GM13977 (cell line): ENCODE measurements around the gene UBE3B.

Experiments used
- DNase-seq: peaks from one replicate; pipeline ENCODE4 v3.0.0; 2012; ENCODE audit warnings: low spot score
- in situ Hi-C: fragments of 300-500 bp; cut with MboI; formaldehyde crosslinking; loops from one replicate; pipeline ENCODE4 v1.12.0; 2022; ENCODE audit warnings: low sequenced_read_pairs, low pct_unique_long_range_greater_than_20kb, mixed read lengths, inconsistent platforms; ENCODE audit not compliant: unreplicated experiment
- TF ChIP-seq, protein P1 (sequence below): IDR thresholded peaks from 2 replicates; pipeline ENCODE4 v1.5.1; 2012; ENCODE audit warnings: mild to moderate bottlenecking, control low read depth; ENCODE audit not compliant: insufficient read depth; ENCODE audit errors: extremely low read depth, missing control alignments

The UBE3B gene

DNA sequence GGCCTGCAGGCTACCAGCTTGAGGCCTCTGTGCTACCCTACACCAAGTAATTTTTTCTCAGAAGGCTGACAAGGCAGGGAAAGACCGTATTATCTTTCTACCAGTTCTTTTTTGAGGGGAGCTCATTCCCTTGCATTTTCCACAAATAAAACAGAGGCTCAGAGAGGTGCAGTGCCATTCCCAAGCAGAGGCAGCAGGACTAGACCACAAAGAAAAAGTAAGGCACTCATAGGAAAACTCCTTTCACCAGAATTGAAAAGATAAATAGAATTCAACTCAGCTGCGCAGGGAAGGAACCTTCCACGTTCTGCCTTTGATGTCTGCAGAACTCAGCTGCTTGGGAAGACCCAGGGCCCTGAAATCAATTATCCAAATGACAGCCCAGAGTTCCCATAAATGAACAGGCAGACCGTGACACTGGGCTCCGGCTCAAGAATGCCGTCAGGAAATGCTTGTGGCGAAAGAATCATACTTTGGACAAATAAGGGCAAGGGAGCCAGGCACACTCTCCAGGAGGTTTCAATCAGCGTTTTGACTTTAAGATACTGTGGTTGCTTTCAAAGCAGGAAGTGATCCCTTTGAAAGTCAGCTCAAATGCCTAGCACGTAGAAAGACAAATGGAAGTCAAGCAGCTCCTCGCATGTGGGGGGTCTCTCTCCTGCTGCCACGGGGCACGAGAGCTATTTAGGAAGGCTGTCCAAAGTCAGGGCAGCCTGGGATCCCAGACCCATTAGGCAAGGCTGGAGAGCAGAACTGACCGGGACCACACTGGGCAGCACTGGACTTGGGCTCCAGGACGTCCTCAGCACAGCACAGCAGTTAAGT is 14.4 kb upstream of the UBE3B start:
- TF ChIP-seq, protein P1, sequence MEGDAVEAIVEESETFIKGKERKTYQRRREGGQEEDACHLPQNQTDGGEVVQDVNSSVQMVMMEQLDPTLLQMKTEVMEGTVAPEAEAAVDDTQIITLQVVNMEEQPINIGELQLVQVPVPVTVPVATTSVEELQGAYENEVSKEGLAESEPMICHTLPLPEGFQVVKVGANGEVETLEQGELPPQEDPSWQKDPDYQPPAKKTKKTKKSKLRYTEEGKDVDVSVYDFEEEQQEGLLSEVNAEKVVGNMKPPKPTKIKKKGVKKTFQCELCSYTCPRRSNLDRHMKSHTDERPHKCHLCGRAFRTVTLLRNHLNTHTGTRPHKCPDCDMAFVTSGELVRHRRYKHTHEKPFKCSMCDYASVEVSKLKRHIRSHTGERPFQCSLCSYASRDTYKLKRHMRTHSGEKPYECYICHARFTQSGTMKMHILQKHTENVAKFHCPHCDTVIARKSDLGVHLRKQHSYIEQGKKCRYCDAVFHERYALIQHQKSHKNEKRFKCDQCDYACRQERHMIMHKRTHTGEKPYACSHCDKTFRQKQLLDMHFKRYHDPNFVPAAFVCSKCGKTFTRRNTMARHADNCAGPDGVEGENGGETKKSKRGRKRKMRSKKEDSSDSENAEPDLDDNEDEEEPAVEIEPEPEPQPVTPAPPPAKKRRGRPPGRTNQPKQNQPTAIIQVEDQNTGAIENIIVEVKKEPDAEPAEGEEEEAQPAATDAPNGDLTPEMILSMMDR, result no peak
- DNase-seq, result no peak
- in situ Hi-C loops, result no loop called here

DNA sequence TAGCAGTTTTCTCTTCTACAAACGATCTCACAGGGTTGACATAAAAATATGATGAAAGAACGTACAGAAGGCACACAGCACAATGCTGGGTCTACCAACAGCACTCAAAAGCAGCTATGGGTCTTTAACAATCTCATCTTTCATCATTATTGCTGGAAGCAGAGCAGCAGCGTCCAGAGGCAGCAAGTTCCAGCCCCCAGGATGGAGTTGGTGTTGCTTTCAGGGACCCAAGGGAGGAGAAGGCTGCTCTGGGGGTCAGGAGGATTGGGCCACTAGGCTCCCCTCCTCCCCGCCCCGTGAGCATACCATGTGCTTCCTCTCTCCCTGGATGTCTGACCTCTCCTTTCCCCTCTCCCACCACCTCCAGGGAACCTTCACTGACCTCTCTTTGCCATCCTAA is 13.7 kb upstream of the UBE3B start:
- in situ Hi-C loops, result no loop called here
- TF ChIP-seq, protein P1, result no peak
- DNase-seq, result no peak

DNA sequence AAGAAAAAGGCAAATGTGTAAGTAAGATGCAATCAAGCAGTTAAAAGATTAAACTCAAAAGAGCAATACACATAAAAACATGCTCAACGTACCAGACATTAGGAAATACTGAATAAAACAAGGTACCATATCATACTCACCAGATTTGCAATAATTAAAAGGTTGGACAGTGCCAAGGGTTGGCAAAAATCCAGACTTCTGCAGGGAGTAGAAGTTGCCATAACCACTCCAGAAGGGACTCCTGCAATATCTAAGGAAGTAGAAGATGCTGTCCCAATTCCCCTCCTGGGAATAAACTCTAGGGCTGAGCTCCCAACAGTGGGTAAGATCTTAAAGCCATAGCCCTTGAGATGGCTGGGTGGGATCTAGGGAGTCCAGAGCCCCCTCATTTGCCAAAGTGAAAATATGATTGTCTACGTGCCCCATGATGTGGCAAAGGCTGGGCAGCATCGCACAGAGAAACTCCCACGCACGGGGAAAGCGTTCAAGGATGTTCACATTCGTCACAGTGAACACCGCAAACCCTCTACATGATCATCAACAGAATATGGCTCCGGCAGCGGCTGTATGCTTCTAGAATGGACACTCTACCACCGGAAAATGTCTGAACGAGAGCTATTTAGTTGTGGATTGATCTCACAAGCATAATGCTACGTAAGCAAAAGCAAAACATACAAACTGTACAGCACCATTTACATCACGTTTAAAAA is 12.6 kb upstream of the UBE3B start:
- in situ Hi-C loops, result no loop called here
- no peak for DNase-seq
- TF ChIP-seq, protein P1, result no peak

DNA sequence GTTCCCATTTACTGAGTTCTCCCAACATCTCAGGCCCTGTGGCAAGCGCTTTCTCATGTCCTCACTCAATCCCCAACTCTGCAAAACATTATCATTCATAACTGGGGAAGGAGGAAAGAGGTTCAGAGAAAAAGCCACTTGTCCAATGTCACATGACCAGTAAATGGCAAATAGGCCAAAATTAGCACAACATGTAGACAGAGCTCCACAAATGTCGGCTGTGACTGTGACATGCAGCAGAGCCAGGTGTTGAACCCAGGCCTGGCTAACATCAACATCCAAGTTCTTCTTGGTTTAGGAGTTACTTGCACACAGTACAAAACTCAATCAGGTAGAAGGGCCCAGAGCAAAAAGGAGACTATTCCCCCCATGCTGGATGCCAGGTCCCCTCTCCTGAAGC is 11.1 kb upstream of the UBE3B start:
- DNase-seq, result no peak
- in situ Hi-C loops, result no loop called here
- TF ChIP-seq, protein P1, result no peak

DNA sequence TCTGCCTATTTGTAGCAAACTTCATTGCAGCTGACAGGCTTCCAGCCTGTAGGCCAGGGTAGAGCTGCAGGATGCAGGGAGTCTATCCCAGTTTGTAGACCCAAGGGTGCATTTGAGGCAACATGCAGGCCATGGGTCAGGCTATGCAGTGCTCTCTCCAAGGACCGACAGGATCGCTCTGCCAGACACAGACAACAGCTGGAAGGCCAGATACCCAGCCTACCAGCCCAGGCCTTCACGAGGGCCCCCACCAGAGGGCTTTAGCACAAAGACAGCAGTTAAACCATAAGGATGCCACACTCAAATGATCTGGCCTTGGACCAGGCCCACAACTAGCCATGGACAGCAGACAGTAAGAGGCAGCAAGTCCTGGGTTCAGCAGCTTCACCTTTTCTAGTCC is 10.6 kb upstream of the UBE3B start:
- in situ Hi-C loops, result no loop called here
- TF ChIP-seq, protein P1, result no peak
- no peak for DNase-seq

DNA sequence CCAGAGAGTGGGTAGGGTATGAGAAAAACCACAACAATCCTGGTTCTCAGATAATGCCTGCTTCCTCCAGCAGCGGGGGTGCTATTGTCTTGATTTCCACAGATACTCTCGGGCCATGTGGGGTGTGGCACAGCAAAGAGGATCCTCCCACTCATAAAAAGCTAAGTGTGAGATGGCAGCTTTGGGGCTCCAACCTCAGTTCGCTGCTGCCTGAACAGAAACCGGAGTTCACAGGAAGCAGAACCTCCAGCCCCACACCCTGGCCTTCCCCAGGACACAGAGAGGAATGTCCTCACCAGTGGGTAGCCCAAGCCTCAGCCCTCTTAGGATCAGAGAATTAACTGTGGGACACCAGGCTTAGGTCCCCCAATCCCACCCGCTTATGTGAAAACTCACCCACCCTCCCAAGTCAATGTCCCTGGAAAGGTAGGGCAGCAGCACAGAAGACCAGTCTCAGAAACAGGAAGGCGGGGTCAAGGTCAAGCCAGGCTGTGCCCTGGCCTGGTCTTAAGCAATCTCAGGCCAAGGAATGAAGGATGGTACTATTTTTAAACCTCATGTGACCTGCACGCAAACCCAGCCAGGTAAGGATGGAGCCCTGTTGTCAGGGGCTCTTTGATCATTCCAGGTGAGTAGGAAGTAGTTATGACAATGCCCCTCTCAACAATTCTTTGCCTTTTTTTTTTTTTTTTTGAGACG is 9.3 kb upstream of the UBE3B start:
- TF ChIP-seq, protein P1, result no peak
- DNase-seq, result no peak
- in situ Hi-C loops, result no loop called here
